Fibroblast of pulmonary artery (primary cell): Measurements from ENCODE around the gene DCHS1.

Experiments used
- DNase-seq: peaks from one replicate; pipeline ENCODE4 v3.0.0-alpha.2; 2010; ENCODE audit warnings: low read depth
- H3K4me3 ChIP-seq: replicated peaks from 2 replicates; pipeline ENCODE4 v1.5.1; 2011; ENCODE audit warnings: low read depth, mild to moderate bottlenecking, control low read depth, low read length, moderate library complexity
- CTCF ChIP-seq: IDR thresholded peaks from 2 replicates; pipeline ENCODE4 v1.5.1; 2011; ENCODE audit warnings: mild to moderate bottlenecking, control low read depth, low read length, inconsistent platforms; ENCODE audit errors: missing control alignments

The DCHS1 gene

GRCh38 chr11:6601041-6601461, 54.6 kb downstream of the DCHS1 start:
- H3K4me3 ChIP-seq: no peak overlapping the region
- no peak for TF ChIP-seq CTCF
- DNase-seq: no peak

GRCh38 chr11:6599881-6600390, 55.7 kb downstream of the DCHS1 start:
- TF ChIP-seq CTCF: no peak
- H3K4me3 ChIP-seq: no peak overlapping the region
- DNase-seq: no peak

DNA sequence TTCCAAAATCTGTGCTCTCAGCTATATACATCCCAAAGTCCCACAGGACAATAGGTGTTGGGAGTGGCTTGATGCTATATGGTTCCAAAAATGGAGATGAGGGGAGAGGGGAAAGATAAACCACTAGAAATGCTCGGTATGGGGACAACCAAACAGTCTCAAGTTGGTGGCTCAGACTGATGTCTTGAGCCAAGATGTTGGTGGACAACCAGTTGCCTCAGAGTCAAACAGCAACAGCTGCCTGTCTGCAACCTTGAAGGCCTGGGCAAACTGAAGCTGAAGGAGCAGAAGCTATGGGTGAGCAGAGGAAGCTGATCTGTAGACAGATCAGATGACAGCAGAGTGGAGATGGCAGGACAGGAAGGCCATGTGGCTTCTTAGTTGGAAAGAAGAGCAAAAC, 56.2 kb downstream of the DCHS1 start:
- no peak for TF ChIP-seq CTCF
- no peak for DNase-seq

GRCh38 chr11:6598555-6598954, 57.1 kb downstream of the DCHS1 start:
- no peak for DNase-seq
- TF ChIP-seq CTCF: no peak

More for the DNA sequence above, 56.2 kb downstream of the DCHS1 start:
- no peak overlapping the region for H3K4me3 ChIP-seq

GRCh38 chr11:6596239-6596877, 59.3 kb downstream of the DCHS1 start:
- no peak for DNase-seq
- no peak overlapping the region for H3K4me3 ChIP-seq
- TF ChIP-seq CTCF: no peak

More at GRCh38 chr11:6598555-6598954, 57.1 kb downstream of the DCHS1 start:
- H3K4me3 ChIP-seq: no peak overlapping the region

DNA sequence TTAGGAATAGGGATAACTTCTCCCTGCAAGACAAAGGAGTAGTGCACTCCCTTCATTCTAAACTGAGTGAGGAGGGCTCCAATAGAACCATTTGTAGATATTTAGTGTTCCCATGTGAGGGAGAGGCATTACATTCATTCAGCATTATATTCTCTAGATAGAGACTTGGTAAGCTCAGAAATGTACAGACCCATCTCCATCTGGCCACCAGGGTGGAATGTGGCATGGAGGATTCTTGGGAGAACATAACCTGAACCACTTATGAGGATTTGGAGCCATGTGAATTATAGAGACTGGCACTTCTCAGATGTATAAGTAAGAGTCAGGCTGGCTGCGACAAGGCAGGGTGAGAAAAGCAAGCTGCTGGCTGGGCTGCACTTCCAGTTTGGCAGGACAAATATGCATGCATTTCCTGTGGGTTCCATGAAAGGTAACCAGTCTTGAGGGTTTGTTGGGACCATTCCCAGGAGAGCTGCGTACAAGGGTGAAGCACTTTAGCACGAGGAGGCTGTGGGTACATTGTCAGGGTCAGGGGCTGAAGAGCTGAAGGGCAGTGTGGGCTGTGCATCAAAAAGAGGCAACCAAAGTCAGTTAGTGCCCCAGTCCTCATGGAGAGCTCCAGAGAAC, 61.4 kb downstream of the DCHS1 start:
- peak; percentile 10 for TF ChIP-seq CTCF
- DNase-seq: no peak
- no peak overlapping the region for H3K4me3 ChIP-seq

- TF ChIP-seq CTCF: no peak
- DNase-seq: no peak
- no peak overlapping the region for H3K4me3 ChIP-seq
These were observed 67.6 kb downstream of the DCHS1 start for GRCh38 chr11:6588018-6588417.
